HepG2 (cell line): ENCODE data around the gene SLC2A2. TPM values are rescaled to one million over a fixed set of nuclear protein-coding genes. Genes with fewer than 3 reads are reported as not detected.
A peak's percentile ranks its signal among the peaks of the same experiment; 100 is the strongest.

ENCODE experiments used
- ARID2 ChIP-seq: sonication (generic); formaldehyde crosslinking; IDR thresholded peaks from 2 replicates; pipeline ENCODE4 v1.8.1; 2022; ENCODE audit warnings: mild to moderate bottlenecking, missing genetic modification reagents, borderline replicate concordance
- FOXA1 ChIP-seq, 2 experiments: fragments of 450-650 bp in 1 of 2; sonication (generic) in 1 of 2; formaldehyde crosslinking in 1 of 2; IDR thresholded peaks; 2 replicates each; pipeline versions ENCODE4 v1.4.0 to v1.6.1; 2016 to 2020; ENCODE audit warnings: missing genetic modification reagents in 1 of 2
- HMG20A ChIP-seq: IDR thresholded peaks from 2 replicates; pipeline ENCODE4 v1.6.1; 2016; ENCODE audit warnings: borderline replicate concordance
- HNF1A ChIP-seq, 2 experiments: sonication (generic) in 1 of 2; formaldehyde crosslinking in 1 of 2; IDR thresholded peaks; 2 replicates each; pipeline versions ENCODE4 v1.4.0 to v1.6.1; 2016 to 2020; ENCODE audit warnings: borderline replicate concordance in 1 of 2, low read depth in 1 of 2, mild to moderate bottlenecking in 1 of 2, missing genetic modification reagents in 1 of 2
- HNF4A ChIP-seq: sonication (generic); formaldehyde crosslinking; IDR thresholded peaks from 2 replicates; pipeline ENCODE4 v1.4.0; 2020; ENCODE audit warnings: missing genetic modification reagents
- MED1 ChIP-seq: sonication (generic); formaldehyde crosslinking; IDR thresholded peaks from 2 replicates; pipeline ENCODE4 v1.4.0; 2020; ENCODE audit warnings: missing genetic modification reagents
- MTA1 ChIP-seq: sonication (generic); formaldehyde crosslinking; IDR thresholded peaks from 2 replicates; pipeline ENCODE4 v1.4.0; 2020; ENCODE audit warnings: missing genetic modification reagents, mild to moderate bottlenecking, borderline replicate concordance
- NR2F6 ChIP-seq, 2 experiments: IDR thresholded peaks; 2 replicates each; pipeline ENCODE4 v1.6.1; 2016; ENCODE audit warnings: antibody characterized with exemption in 1 of 2, mild to moderate bottlenecking in 1 of 2
- polyA plus RNA-seq, 8 experiments: library from polyadenylated mRNA; depleted of rRNA in 3 of 8; stranded (reverse) in 7 of 8; unstranded in 1 of 8; fragments of >200 nt; fragmentation: Illumina TruSeq in 4 of 8; extraction: Trizol in 4 of 8; gene quantifications; 2 replicates each; pipeline versions ENCODE4 v1.2.1 to v1.2.3, GENCODE V29; 2011 to 2016; ENCODE audit warnings: low read depth in 4 of 8, missing spikeins in 1 of 8, mixed read lengths in 1 of 8; ENCODE audit not compliant: insufficient read depth in 1 of 8
- total RNA-seq, 5 experiments: library from RNA; depleted of rRNA; stranded (reverse); fragments of >200 nt; fragmentation: Illumina TruSeq; extraction: Trizol; gene quantifications; 2 replicates each; pipeline ENCODE4 v1.2.3, GENCODE V29; 2016; ENCODE audit warnings: low read depth in 1 of 5
- TF ChIP-seq, protein P1 (sequence below): sonication (generic); formaldehyde crosslinking; IDR thresholded peaks from 2 replicates; pipeline ENCODE4 v1.4.0; 2020; ENCODE audit warnings: missing genetic modification reagents
- TF ChIP-seq, protein P2 (sequence below): sonication (generic); formaldehyde crosslinking; IDR thresholded peaks from 2 replicates; pipeline ENCODE4 v1.4.0; 2020; ENCODE audit warnings: mild to moderate bottlenecking, low read depth, missing genetic modification reagents
- TF ChIP-seq, protein P3 (sequence below): sonication (generic); formaldehyde crosslinking; IDR thresholded peaks from 2 replicates; pipeline ENCODE4 v1.9.0; 2022; ENCODE audit warnings: missing genetic modification reagents, mild to moderate bottlenecking, borderline replicate concordance
- TF ChIP-seq, protein P4 (sequence below): IDR thresholded peaks from 2 replicates; pipeline ENCODE4 v1.6.1; 2016

Gene SLC2A2
- total and polyA plus RNA-seq, 2 of the 13 experiments (the other 11 are each of a cell fraction or from before 2014, with no cell fraction given): 19.5 to 23.2 TPM

- TF ChIP-seq HNF1A (IDR thresholded peaks at IDR 0.05; ENCODE audit: low read depth): 0 out of 2 replicates have a peak, but pooled peaks have one; percentile 29
- no peak; the same call in 1 of the 2 replicates for TF ChIP-seq HNF1A (CRISPR knock-in tag; IDR thresholded peaks at IDR 0.05; ENCODE audit: borderline replicate concordance)
- TF ChIP-seq, protein P1, sequence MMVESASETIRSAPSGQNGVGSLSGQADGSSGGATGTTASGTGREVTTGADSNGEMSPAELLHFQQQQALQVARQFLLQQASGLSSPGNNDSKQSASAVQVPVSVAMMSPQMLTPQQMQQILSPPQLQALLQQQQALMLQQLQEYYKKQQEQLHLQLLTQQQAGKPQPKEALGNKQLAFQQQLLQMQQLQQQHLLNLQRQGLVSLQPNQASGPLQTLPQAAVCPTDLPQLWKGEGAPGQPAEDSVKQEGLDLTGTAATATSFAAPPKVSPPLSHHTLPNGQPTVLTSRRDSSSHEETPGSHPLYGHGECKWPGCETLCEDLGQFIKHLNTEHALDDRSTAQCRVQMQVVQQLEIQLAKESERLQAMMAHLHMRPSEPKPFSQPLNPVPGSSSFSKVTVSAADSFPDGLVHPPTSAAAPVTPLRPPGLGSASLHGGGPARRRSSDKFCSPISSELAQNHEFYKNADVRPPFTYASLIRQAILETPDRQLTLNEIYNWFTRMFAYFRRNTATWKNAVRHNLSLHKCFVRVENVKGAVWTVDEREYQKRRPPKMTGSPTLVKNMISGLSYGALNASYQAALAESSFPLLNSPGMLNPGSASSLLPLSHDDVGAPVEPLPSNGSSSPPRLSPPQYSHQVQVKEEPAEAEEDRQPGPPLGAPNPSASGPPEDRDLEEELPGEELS (CRISPR knock-in tag): peak; percentile 79
- TF ChIP-seq MED1 (CRISPR knock-in tag): peak; percentile 64
- TF ChIP-seq ARID2: peak; percentile 34; the same call in 1 of the 2 replicates
- TF ChIP-seq HMG20A (CRISPR knock-in tag): peak; percentile 80; the same call in 1 of the 2 replicates
- peak; percentile 19; the same call in 1 of the 2 replicates for TF ChIP-seq NR2F6 (IDR thresholded peaks at IDR 0.05)
- peak; percentile 33; the same call in 1 of the 2 replicates for TF ChIP-seq NR2F6 (CRISPR knock-in tag; IDR thresholded peaks at IDR 0.05)
- no peak for TF ChIP-seq MTA1
- TF ChIP-seq, protein P2, sequence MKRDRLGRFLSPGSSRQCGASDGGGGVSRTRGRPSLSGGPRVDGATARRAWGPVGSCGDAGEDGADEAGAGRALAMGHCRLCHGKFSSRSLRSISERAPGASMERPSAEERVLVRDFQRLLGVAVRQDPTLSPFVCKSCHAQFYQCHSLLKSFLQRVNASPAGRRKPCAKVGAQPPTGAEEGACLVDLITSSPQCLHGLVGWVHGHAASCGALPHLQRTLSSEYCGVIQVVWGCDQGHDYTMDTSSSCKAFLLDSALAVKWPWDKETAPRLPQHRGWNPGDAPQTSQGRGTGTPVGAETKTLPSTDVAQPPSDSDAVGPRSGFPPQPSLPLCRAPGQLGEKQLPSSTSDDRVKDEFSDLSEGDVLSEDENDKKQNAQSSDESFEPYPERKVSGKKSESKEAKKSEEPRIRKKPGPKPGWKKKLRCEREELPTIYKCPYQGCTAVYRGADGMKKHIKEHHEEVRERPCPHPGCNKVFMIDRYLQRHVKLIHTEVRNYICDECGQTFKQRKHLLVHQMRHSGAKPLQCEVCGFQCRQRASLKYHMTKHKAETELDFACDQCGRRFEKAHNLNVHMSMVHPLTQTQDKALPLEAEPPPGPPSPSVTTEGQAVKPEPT (CRISPR knock-in tag): no peak
- no peak for TF ChIP-seq HNF4A (CRISPR knock-in tag)
- TF ChIP-seq, protein P3, sequence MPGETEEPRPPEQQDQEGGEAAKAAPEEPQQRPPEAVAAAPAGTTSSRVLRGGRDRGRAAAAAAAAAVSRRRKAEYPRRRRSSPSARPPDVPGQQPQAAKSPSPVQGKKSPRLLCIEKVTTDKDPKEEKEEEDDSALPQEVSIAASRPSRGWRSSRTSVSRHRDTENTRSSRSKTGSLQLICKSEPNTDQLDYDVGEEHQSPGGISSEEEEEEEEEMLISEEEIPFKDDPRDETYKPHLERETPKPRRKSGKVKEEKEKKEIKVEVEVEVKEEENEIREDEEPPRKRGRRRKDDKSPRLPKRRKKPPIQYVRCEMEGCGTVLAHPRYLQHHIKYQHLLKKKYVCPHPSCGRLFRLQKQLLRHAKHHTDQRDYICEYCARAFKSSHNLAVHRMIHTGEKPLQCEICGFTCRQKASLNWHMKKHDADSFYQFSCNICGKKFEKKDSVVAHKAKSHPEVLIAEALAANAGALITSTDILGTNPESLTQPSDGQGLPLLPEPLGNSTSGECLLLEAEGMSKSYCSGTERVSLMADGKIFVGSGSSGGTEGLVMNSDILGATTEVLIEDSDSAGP (CRISPR knock-in tag): no peak
- TF ChIP-seq FOXA1 (IDR thresholded peaks at IDR 0.05): no peak
- TF ChIP-seq FOXA1 (CRISPR knock-in tag; IDR thresholded peaks at IDR 0.05): peak; percentile 50
- TF ChIP-seq, protein P4, sequence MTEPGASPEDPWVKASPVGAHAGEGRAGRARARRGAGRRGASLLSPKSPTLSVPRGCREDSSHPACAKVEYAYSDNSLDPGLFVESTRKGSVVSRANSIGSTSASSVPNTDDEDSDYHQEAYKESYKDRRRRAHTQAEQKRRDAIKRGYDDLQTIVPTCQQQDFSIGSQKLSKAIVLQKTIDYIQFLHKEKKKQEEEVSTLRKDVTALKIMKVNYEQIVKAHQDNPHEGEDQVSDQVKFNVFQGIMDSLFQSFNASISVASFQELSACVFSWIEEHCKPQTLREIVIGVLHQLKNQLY (CRISPR knock-in tag): no peak
Measured at GRCh38 chr3:171055336-171056178, 29.0 kb upstream of the SLC2A2 start (continued).
